ENCODE data around the gene FHIT.

The FHIT gene

DNA sequence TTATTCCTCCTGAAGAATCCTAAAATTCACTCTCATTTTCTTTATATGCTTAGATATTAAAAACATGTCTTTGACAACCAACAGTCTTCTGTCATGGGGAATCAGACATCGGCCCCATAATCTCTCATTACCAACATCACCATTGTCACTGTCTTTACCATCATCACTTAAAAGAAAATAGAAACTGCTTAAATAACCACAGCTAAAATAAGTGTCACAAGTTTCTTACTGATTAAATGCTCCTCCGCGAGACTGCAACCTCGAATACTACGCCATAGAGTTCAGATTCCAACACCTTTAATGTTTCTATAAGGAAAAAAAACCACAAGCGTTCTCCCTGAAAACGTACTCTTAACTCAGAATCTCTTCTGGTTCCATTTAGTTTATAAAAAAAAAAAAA lies 1223.9 kb downstream of the FHIT start:
- H3K36me3 Mint-ChIP-seq (ENCODE audit: low read depth), result no peaks in the 10 kb centered on the region
- peak overlapping the region; percentile 7 for H3K4me3 Mint-ChIP-seq
- H3K9me3 Mint-ChIP-seq, result no peaks in the 10 kb centered on the region
- peak overlapping the region; percentile 53 for H3K27ac Mint-ChIP-seq
- no peaks in the 10 kb centered on the region for H3K27me3 Mint-ChIP-seq
- peaks cover 56% of the 10 kb centered on the region for H3K4me1 Mint-ChIP-seq (ENCODE audit: low read depth)
- DNase-seq, result no peak

DNA sequence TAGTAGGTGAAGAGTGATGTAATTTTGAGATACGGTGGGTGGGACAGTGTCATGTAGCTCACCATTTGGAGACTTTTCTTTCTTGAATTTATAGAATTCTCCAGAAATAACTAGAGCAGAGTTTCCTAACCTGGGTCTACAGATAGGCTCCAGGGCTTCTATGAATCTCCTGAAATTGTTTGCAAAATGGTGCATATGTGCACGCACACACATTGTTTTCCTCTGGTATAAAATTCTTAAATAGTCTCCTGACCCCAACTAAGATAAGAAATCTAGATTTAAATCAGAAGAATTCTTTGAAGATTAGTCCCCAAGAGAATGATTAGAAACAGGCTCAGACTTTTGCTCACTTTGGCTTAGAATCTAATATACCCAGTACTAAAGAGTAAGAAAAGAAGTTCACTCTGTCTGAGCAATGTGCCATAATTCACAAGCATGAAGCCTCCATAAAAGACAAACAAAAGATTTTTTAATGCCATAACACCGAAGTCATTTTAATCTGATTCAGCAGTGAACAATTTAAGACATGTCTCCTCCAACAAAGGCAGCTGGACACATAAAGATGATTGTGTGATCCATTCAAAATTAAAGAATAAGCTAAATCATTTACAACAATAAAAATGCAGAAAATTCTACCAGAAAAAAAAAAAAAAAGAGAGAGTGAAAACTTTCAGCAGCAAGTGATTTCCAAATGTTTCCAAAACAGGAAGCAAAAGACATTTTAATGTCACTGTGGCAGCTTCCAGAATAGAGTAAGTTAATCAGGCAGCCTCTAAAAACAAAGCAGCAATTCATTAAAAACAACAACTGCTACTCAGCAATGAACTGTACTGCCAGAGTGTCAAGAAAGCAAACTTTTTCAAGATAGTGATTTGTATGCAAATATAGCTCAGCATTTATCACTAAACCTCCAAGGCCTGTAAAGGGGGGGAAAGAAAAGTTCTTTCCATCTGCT lies 1225.9 kb downstream of the FHIT start:
- no peaks in the 10 kb centered on the region for H3K27me3 Mint-ChIP-seq
- DNase-seq, result no peak
- H3K4me1 Mint-ChIP-seq (ENCODE audit: low read depth), result peaks cover 63% of the 10 kb centered on the region
- H3K4me3 Mint-ChIP-seq, result no peak overlapping the region
- H3K9me3 Mint-ChIP-seq, result no peaks in the 10 kb centered on the region
- H3K36me3 Mint-ChIP-seq (ENCODE audit: low read depth), result no peaks in the 10 kb centered on the region
- no peak overlapping the region for H3K27ac Mint-ChIP-seq

DNA sequence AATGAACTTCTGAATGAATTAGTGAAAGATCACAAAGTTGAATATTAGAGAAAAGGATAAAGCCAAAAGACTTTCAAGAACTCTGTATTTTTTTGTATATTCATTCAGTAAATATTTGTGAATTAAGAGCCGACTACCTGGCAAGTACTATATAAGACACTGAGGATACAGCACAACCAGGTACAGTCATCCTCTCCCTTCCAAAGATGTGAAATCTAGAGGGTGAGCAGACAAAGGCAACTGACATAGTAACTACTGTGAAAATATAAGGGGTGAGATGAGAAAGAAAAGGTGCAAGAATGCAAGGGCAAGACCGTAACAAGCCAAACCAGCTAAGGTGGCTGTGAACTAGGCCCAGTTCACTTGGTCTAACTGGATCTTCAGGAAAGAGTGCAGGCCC lies 1226.9 kb downstream of the FHIT start:
- peaks cover 64% of the 10 kb centered on the region for H3K4me1 Mint-ChIP-seq (ENCODE audit: low read depth)
- H3K36me3 Mint-ChIP-seq (ENCODE audit: low read depth), result no peaks in the 10 kb centered on the region
- no peak overlapping the region for H3K4me3 Mint-ChIP-seq

DNA sequence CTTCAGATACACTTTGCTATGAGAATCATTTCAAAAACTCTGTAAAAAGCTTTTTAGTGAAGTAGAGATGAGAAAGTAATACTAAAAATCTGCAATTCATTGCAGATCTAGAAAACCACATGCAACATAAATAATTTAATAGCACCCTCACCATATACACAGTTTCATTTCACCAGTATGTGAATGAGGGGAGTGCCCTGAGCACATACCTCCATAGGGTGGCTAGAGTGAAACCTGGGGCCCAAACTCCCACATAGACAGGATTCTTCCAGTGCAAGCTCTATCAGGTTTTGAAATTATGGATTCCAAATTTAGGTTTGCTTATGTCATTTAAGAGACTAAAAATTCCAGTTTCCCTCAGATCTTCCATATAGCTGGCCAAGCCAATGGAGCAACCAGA lies 1228.1 kb downstream of the FHIT start:
- DNase-seq, result no peak
- Mint-ChIP-seq H3K27me3 (no peaks in the 10 kb centered on the region), H3K4me3 (no peak overlapping the region), H3K36me3 (ENCODE audit: low read depth) (peaks cover 6% of the 10 kb centered on the region), H3K27ac (no peak overlapping the region), H3K4me1 (ENCODE audit: low read depth) (peaks cover 69% of the 10 kb centered on the region), H3K9me3 (peaks cover 4% of the 10 kb centered on the region)

More for the DNA sequence above, 1226.9 kb downstream of the FHIT start:
- Mint-ChIP-seq H3K9me3 (peaks cover 2% of the 10 kb centered on the region), H3K27me3 (no peaks in the 10 kb centered on the region), H3K27ac (no peak overlapping the region)
- DNase-seq, result no peak

- Mint-ChIP-seq H3K4me3 (peak overlapping the region; percentile 5), H3K27me3 (no peaks in the 10 kb centered on the region), H3K27ac (peak overlapping the region; percentile 82), H3K9me3 (peaks cover 11% of the 10 kb centered on the region), H3K4me1 (ENCODE audit: low read depth) (peaks cover 70% of the 10 kb centered on the region), H3K36me3 (ENCODE audit: low read depth) (peaks cover 13% of the 10 kb centered on the region)
- no peak for DNase-seq
Measured at GRCh38 chr3:60017631-60018030, 1233.6 kb downstream of the FHIT start.

- no peak overlapping the region for H3K27ac Mint-ChIP-seq
Measured at GRCh38 chr3:60015032-60015705, 1236.1 kb downstream of the FHIT start.

DNA sequence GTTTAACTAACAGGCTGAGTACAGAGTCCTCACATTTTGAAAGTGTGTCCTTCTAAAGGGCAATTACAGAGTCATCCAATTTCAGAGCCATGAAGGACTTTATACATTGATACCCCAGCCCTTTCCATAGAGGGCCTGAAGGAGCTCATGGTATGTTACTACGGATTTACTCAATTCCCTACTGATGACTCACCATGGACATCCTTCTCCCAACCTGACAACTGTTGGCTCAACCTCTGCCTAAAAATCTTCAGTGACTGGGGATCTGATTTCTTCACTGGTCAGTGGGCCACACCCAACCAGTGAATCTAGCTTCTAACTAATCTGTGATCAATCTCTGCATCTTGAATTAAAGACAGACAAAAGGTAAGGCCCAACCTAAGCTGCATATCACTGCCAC lies 1238.0 kb downstream of the FHIT start:
- Mint-ChIP-seq H3K36me3 (ENCODE audit: low read depth) (peaks cover 12% of the 10 kb centered on the region), H3K27ac (peak overlapping the region; percentile 49)

More at GRCh38 chr3:60015032-60015705, 1236.1 kb downstream of the FHIT start:
- Mint-ChIP-seq H3K36me3 (ENCODE audit: low read depth) (peaks cover 18% of the 10 kb centered on the region), H3K9me3 (peaks cover 11% of the 10 kb centered on the region), H3K27me3 (no peaks in the 10 kb centered on the region), H3K4me3 (no peak overlapping the region), H3K4me1 (ENCODE audit: low read depth) (peaks cover 76% of the 10 kb centered on the region)
- no peak for DNase-seq

GRCh38 chr3:60011218-60011617 lies 1240.0 kb downstream of the FHIT start:
- H3K36me3 Mint-ChIP-seq (ENCODE audit: low read depth), result peaks cover 8% of the 10 kb centered on the region
- peaks cover 4% of the 10 kb centered on the region for H3K9me3 Mint-ChIP-seq
- DNase-seq, result no peak
- no peaks in the 10 kb centered on the region for H3K27me3 Mint-ChIP-seq
- peak overlapping the region; percentile 64 for H3K4me3 Mint-ChIP-seq
- peak overlapping the region; percentile 85 for H3K27ac Mint-ChIP-seq
- peaks cover 80% of the 10 kb centered on the region for H3K4me1 Mint-ChIP-seq (ENCODE audit: low read depth)

More for the DNA sequence above, 1238.0 kb downstream of the FHIT start:
- peaks cover 7% of the 10 kb centered on the region for H3K9me3 Mint-ChIP-seq
- peaks cover 86% of the 10 kb centered on the region for H3K4me1 Mint-ChIP-seq (ENCODE audit: low read depth)
- no peak overlapping the region for H3K4me3 Mint-ChIP-seq
- H3K27me3 Mint-ChIP-seq, result no peaks in the 10 kb centered on the region
- no peak for DNase-seq

DNA sequence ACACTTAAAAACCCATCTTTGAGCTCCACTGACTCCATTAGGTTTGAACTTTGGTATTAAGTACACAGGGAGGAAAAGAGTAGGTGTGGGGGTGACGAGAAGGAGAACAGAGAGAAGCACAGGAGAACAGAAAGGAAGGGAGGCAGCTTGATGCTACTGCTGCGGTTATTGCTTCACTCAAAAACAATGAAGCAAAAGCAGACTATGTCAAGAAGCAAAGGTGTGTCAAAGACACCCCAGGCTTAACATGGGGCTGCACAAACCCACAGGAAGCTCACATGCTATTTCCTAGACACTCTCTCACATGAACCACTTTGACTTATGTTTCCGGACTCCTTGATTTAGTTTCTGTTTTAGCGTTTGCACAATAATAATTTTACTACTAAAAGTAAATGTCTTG lies 1240.5 kb downstream of the FHIT start:
- no peak for DNase-seq
- Mint-ChIP-seq H3K27ac (peak overlapping the region; percentile 85), H3K36me3 (ENCODE audit: low read depth) (peaks cover 8% of the 10 kb centered on the region), H3K9me3 (peaks cover 4% of the 10 kb centered on the region), H3K4me1 (ENCODE audit: low read depth) (peaks cover 82% of the 10 kb centered on the region), H3K4me3 (peak overlapping the region; percentile 64), H3K27me3 (no peaks in the 10 kb centered on the region)

- H3K4me1 Mint-ChIP-seq (ENCODE audit: low read depth), result peaks cover 86% of the 10 kb centered on the region
- peak overlapping the region; percentile 85 for H3K27ac Mint-ChIP-seq
Measured at GRCh38 chr3:60009931-60010478, 1241.2 kb downstream of the FHIT start.

GRCh38 chr3:60001369-60001768 lies 1249.9 kb downstream of the FHIT start:
- no peak for DNase-seq
- H3K9me3 Mint-ChIP-seq, result no peaks in the 10 kb centered on the region
- peaks cover 48% of the 10 kb centered on the region for H3K4me1 Mint-ChIP-seq (ENCODE audit: low read depth)
- H3K4me3 Mint-ChIP-seq, result no peak overlapping the region
- H3K27me3 Mint-ChIP-seq, result no peaks in the 10 kb centered on the region
- no peaks in the 10 kb centered on the region for H3K36me3 Mint-ChIP-seq (ENCODE audit: low read depth)
- H3K27ac Mint-ChIP-seq, result peak overlapping the region; percentile 30

More at GRCh38 chr3:60009931-60010478, 1241.2 kb downstream of the FHIT start:
- DNase-seq, result no peak
- H3K36me3 Mint-ChIP-seq (ENCODE audit: low read depth), result peaks cover 8% of the 10 kb centered on the region
- no peaks in the 10 kb centered on the region for H3K27me3 Mint-ChIP-seq
- peaks cover 4% of the 10 kb centered on the region for H3K9me3 Mint-ChIP-seq
- H3K4me3 Mint-ChIP-seq, result peak overlapping the region; percentile 64

- no peaks in the 10 kb centered on the region for H3K36me3 Mint-ChIP-seq (ENCODE audit: low read depth)
Measured at GRCh38 chr3:60000311-60001105, 1250.7 kb downstream of the FHIT start.

DNA sequence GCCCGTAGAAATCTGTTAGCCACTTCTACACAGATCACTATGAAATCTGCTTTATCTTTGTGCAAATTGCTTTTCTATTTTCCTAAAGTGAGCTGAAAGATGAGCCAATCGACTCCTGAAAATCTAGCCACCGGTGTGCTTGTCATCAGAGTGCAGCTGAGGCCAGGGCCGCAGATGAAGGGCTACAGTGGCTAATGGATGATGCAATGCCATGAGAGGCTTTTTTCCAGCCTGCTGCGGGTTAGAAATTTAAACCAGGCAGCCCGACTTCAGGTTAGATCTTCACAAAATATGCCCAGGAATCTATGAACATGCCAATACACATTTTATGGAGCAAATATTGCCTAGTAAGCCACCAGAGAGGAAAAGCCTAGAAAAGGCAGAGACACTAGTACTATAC lies 1253.2 kb downstream of the FHIT start:
- no peaks in the 10 kb centered on the region for H3K9me3 Mint-ChIP-seq
- no peaks in the 10 kb centered on the region for H3K36me3 Mint-ChIP-seq (ENCODE audit: low read depth)
- H3K27ac Mint-ChIP-seq, result no peak overlapping the region
- no peak overlapping the region for H3K4me3 Mint-ChIP-seq
- peaks cover 58% of the 10 kb centered on the region for H3K4me1 Mint-ChIP-seq (ENCODE audit: low read depth)
- no peaks in the 10 kb centered on the region for H3K27me3 Mint-ChIP-seq
- no peak for DNase-seq

More at GRCh38 chr3:60000311-60001105, 1250.7 kb downstream of the FHIT start:
- DNase-seq, result no peak
- H3K27me3 Mint-ChIP-seq, result no peaks in the 10 kb centered on the region
- H3K4me1 Mint-ChIP-seq (ENCODE audit: low read depth), result peaks cover 48% of the 10 kb centered on the region
- H3K9me3 Mint-ChIP-seq, result no peaks in the 10 kb centered on the region
- H3K27ac Mint-ChIP-seq, result peak overlapping the region; percentile 51
- H3K4me3 Mint-ChIP-seq, result no peak overlapping the region

GRCh38 chr3:59997583-59997982 lies 1253.7 kb downstream of the FHIT start:
- Mint-ChIP-seq H3K4me3 (no peak overlapping the region), H3K9me3 (no peaks in the 10 kb centered on the region), H3K27me3 (no peaks in the 10 kb centered on the region)

More at GRCh38 chr3:59997583-59997982, 1253.7 kb downstream of the FHIT start:
- Mint-ChIP-seq H3K36me3 (ENCODE audit: low read depth) (no peaks in the 10 kb centered on the region), H3K27ac (no peak overlapping the region), H3K4me1 (ENCODE audit: low read depth) (peaks cover 63% of the 10 kb centered on the region)
- DNase-seq, result no peak

All from activated T-cell treated with anti-CD3 and anti-CD28 coated beads, Interleukin-2, amount 50 U/mL, for 24 hours (primary cell).